ENCODE data around the gene RAI14.

Gene RAI14

GRCh38 chr5:34648039-34648839 is 7.9 kb upstream of the RAI14 start:
- no peak overlapping the region for H3K27ac ChIP-seq
- TF ChIP-seq CTCF (conservative IDR thresholded peaks at IDR 0.05): no peak

GRCh38 chr5:34648840-34649158 is 7.3 kb upstream of the RAI14 start:
- H3K27ac ChIP-seq: no peak overlapping the region
- no peak for TF ChIP-seq CTCF (conservative IDR thresholded peaks at IDR 0.05)

GRCh38 chr5:34651791-34652190 is 4.3 kb upstream of the RAI14 start:
- no peak overlapping the region for H3K27ac ChIP-seq
- no peak for TF ChIP-seq CTCF (conservative IDR thresholded peaks at IDR 0.05)

- TF ChIP-seq CTCF (conservative IDR thresholded peaks at IDR 0.05): no peak
- H3K27ac ChIP-seq: no peak overlapping the region
Observed at GRCh38 chr5:34652466-34652865, 3.7 kb upstream of the RAI14 start.

GRCh38 chr5:34652914-34653313 is 3.2 kb upstream of the RAI14 start:
- no peak for TF ChIP-seq CTCF (conservative IDR thresholded peaks at IDR 0.05)
- no peak overlapping the region for H3K27ac ChIP-seq

GRCh38 chr5:34653708-34654107 is 2.4 kb upstream of the RAI14 start:
- TF ChIP-seq CTCF (conservative IDR thresholded peaks at IDR 0.05): no peak
- H3K27ac ChIP-seq: no peak overlapping the region

GRCh38 chr5:34655354-34655991 is 655 bp upstream of the RAI14 start:
- H3K27ac ChIP-seq: peak overlapping the region; percentile 95
- no peak for TF ChIP-seq CTCF (conservative IDR thresholded peaks at IDR 0.05)

All from VCaP (cell line).